ENCODE measurements around the gene GPHN.
"Not testable (repeated sequence)": the region's sequence is repeated elsewhere in the genome, so short reads cannot be mapped to it uniquely, and the experiment has no call there.

The GPHN gene

GRCh38 chr14:66752109-66752508, 244.2 kb downstream of the GPHN start:
- intact Hi-C loops (cut with micrococcal nuclease): no loop called here

GRCh38 chr14:66758031-66758613, 250.2 kb downstream of the GPHN start:
- intact Hi-C loops (cut with micrococcal nuclease): no loop called here
- no peaks in the 10 kb centered on the region for H3K27me3 Mint-ChIP-seq
- no peaks in the 10 kb centered on the region for H3K9me3 Mint-ChIP-seq
- no peak overlapping the region for H3K4me3 Mint-ChIP-seq
- H3K27ac Mint-ChIP-seq: no peak overlapping the region
- H3K4me1 Mint-ChIP-seq (ENCODE audit: low read depth): no peaks in the 10 kb centered on the region
- no peaks in the 10 kb centered on the region for H3K36me3 Mint-ChIP-seq (ENCODE audit: low read depth)

More at GRCh38 chr14:66752109-66752508, 244.2 kb downstream of the GPHN start:
- Mint-ChIP-seq H3K9me3 (no peaks in the 10 kb centered on the region), H3K27ac (no peak overlapping the region), H3K4me1 (ENCODE audit: low read depth) (no peaks in the 10 kb centered on the region), H3K36me3 (ENCODE audit: low read depth) (no peaks in the 10 kb centered on the region), H3K4me3 (no peak overlapping the region), H3K27me3 (no peaks in the 10 kb centered on the region)

GRCh38 chr14:66772146-66772545, 264.2 kb downstream of the GPHN start:
- Mint-ChIP-seq H3K27me3 (no peaks in the 10 kb centered on the region), H3K4me1 (ENCODE audit: low read depth) (no peaks in the 10 kb centered on the region), H3K4me3 (no peak overlapping the region), H3K9me3 (peaks cover 17% of the 10 kb centered on the region), H3K27ac (no peak overlapping the region), H3K36me3 (ENCODE audit: low read depth) (peaks cover 5% of the 10 kb centered on the region)
- intact Hi-C loops (cut with micrococcal nuclease): no loop called here

- H3K9me3 Mint-ChIP-seq: peaks cover 14% of the 10 kb centered on the region
- no peak overlapping the region for H3K27ac Mint-ChIP-seq
- no peaks in the 10 kb centered on the region for H3K4me1 Mint-ChIP-seq (ENCODE audit: low read depth)
- no peak overlapping the region for H3K4me3 Mint-ChIP-seq
- H3K27me3 Mint-ChIP-seq: no peaks in the 10 kb centered on the region
- intact Hi-C loops (cut with micrococcal nuclease): no loop called here
- H3K36me3 Mint-ChIP-seq (ENCODE audit: low read depth): no peaks in the 10 kb centered on the region
These were observed 274.9 kb downstream of the GPHN start for GRCh38 chr14:66782853-66783252.

DNA sequence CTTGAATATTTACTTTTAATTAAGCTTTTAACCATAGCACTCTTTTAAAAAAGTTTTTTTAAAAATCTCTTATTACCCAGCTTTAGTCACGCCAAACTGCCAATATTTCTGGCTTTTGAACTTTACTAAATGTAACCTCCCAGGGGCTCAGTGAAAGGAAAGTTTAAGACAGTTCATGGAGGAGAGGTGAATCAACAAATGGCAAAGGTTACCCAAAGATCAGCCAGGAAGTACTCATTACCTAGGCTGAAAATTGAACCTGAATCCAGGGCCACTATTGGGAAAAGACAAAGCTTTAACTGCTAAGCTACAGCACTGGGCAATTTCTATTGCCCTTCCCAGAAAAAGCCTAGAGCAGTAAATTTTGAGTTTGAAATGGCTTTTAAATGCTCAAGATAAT, 282.2 kb downstream of the GPHN start:
- H3K27ac Mint-ChIP-seq: no peak overlapping the region
- H3K4me1 Mint-ChIP-seq (ENCODE audit: low read depth): no peaks in the 10 kb centered on the region
- no peaks in the 10 kb centered on the region for H3K27me3 Mint-ChIP-seq
- no peaks in the 10 kb centered on the region for H3K36me3 Mint-ChIP-seq (ENCODE audit: low read depth)
- no peak overlapping the region for H3K4me3 Mint-ChIP-seq
- peaks cover 47% of the 10 kb centered on the region for H3K9me3 Mint-ChIP-seq
- intact Hi-C loops (cut with micrococcal nuclease): no loop called here

DNA sequence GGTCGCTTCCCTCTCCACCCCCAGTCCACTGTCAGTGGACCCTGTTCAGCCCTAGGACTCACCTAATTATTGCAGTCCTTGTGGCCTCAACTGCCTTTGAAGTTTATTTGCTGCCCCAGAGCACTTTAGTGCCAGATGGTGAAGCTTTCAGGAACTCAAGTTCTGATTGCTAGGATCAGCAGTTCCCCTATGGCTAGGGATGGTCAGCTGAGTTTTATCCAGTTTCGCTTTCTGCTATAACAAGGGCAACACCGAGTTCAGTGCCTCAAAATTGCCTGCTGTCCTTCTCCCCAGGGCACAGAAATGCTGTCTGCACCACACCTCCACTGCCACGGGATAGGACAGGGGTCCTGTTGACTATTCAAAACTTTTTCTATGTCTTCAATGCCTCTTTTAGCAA, 295.0 kb downstream of the GPHN start:
- H3K9me3 Mint-ChIP-seq: peaks cover 76% of the 10 kb centered on the region
- H3K27ac Mint-ChIP-seq: no peak overlapping the region
- H3K36me3 Mint-ChIP-seq (ENCODE audit: low read depth): no peaks in the 10 kb centered on the region
- no peaks in the 10 kb centered on the region for H3K27me3 Mint-ChIP-seq
- H3K4me1 Mint-ChIP-seq (ENCODE audit: low read depth): no peaks in the 10 kb centered on the region
- intact Hi-C loops (cut with micrococcal nuclease): no loop called here
- H3K4me3 Mint-ChIP-seq: no peak overlapping the region

DNA sequence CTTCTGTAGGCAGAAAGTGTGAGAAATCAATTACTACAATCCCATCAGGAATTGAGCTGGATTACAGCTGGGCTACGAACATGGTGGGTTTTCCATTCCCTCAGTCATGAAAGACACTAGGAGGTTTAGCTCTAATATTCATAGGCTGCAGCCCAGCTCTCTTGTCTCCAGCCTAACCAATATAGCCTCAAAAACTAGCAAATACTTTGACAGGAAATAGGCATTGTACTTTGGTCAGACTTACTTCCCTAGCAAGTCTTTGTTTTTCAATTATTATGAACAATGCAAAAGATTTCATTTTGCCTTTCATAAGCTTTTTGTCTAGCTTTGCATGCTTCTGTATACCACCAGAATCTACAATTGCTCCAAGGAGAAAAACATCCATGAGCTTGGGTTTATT, 296.2 kb downstream of the GPHN start:
- no peak overlapping the region for H3K4me3 Mint-ChIP-seq
- no peaks in the 10 kb centered on the region for H3K36me3 Mint-ChIP-seq (ENCODE audit: low read depth)
- no peaks in the 10 kb centered on the region for H3K27me3 Mint-ChIP-seq
- H3K27ac Mint-ChIP-seq: no peak overlapping the region
- H3K4me1 Mint-ChIP-seq (ENCODE audit: low read depth): no peaks in the 10 kb centered on the region
- peaks cover 75% of the 10 kb centered on the region for H3K9me3 Mint-ChIP-seq
- intact Hi-C loops (cut with micrococcal nuclease): no loop called here

GRCh38 chr14:66813636-66814035, 305.7 kb downstream of the GPHN start:
- peaks cover 41% of the 10 kb centered on the region for H3K9me3 Mint-ChIP-seq
- no peaks in the 10 kb centered on the region for H3K27me3 Mint-ChIP-seq
- intact Hi-C loops (cut with micrococcal nuclease): no loop called here
- H3K27ac Mint-ChIP-seq: no peak overlapping the region
- H3K4me1 Mint-ChIP-seq (ENCODE audit: low read depth): no peaks in the 10 kb centered on the region
- no peak overlapping the region for H3K4me3 Mint-ChIP-seq
- H3K36me3 Mint-ChIP-seq (ENCODE audit: low read depth): peaks cover 18% of the 10 kb centered on the region

DNA sequence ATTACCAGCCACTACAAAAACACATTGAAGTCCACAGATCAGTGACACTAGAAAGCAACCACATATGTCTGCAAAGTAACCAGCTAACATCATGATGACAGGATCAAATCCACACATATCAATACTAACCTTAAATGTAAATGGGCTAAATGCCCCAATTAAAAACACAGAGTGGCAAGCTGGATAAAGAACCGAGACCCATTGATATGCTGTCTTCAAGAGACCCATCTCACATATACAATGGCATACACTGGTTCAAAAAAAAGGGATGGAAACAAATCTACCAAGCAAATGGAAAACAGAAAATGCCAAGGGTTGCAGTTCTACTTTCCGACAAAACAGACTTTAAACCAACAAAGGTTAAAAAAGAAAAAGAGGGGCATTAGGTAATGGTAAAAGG, 307.7 kb downstream of the GPHN start:
- Mint-ChIP-seq H3K4me1 (ENCODE audit: low read depth) (no peaks in the 10 kb centered on the region), H3K27me3 (no peaks in the 10 kb centered on the region), H3K9me3 (peaks cover 48% of the 10 kb centered on the region), H3K36me3 (ENCODE audit: low read depth) (peaks cover 18% of the 10 kb centered on the region), H3K4me3 (no peak overlapping the region), H3K27ac (no peak overlapping the region)
- intact Hi-C loops (cut with micrococcal nuclease): no loop called here

DNA sequence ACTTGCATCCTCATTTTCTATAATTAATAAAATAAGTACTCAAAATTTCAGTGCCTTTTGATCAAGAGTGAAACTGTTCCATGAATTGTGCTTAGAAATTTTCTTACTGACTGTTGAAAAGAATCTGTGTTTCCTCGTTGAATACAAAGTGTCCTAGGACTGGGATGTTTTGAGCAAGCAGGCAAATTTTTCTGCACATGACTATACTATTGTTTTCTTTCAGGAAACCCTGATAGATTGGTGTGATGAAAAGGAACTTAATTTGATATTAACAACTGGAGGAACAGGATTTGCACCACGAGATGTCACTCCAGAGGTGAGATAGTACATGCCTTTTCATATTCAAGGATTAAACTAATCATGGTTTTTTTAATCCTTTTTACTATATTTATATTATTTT, 316.3 kb downstream of the GPHN start:
- intact Hi-C loops (cut with micrococcal nuclease): no loop called here
- Mint-ChIP-seq H3K4me3 (no peak overlapping the region), H3K4me1 (ENCODE audit: low read depth) (no peaks in the 10 kb centered on the region), H3K27ac (no peak overlapping the region), H3K27me3 (no peaks in the 10 kb centered on the region), H3K9me3 (peaks cover 2% of the 10 kb centered on the region), H3K36me3 (ENCODE audit: low read depth) (no peaks in the 10 kb centered on the region)

DNA sequence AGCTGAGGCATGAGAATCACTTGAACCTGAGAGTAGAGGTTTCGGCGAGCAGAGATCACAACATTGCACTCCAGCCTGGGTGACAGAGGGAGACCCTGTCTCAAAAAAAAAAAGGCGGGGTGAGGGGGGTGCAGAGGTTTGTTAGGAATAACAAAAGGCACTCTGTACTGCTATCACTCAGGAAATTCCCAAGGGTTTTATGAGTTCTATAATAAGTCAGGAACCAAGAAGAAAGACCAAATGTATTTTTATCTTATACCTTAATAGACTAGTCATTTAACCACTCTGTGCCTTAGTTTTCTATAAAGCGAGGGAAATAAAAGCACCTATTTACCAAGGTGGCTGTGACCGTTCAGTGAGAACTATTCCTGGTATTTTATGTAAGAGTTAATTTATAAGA, 319.2 kb downstream of the GPHN start:
- no peaks in the 10 kb centered on the region for H3K27me3 Mint-ChIP-seq
- no peaks in the 10 kb centered on the region for H3K9me3 Mint-ChIP-seq
- no peaks in the 10 kb centered on the region for H3K36me3 Mint-ChIP-seq (ENCODE audit: low read depth)
- intact Hi-C loops (cut with micrococcal nuclease): no loop called here
- no peak overlapping the region for H3K27ac Mint-ChIP-seq
- H3K4me3 Mint-ChIP-seq: no peak overlapping the region
- no peaks in the 10 kb centered on the region for H3K4me1 Mint-ChIP-seq (ENCODE audit: low read depth)

GRCh38 chr14:66831173-66831572, 323.2 kb downstream of the GPHN start:
- Mint-ChIP-seq H3K27me3 (no peaks in the 10 kb centered on the region), H3K9me3 (peaks cover 10% of the 10 kb centered on the region), H3K27ac (no peak overlapping the region), H3K36me3 (ENCODE audit: low read depth) (no peaks in the 10 kb centered on the region), H3K4me3 (no peak overlapping the region), H3K4me1 (ENCODE audit: low read depth) (no peaks in the 10 kb centered on the region)
- intact Hi-C loops (cut with micrococcal nuclease): no loop called here

GRCh38 chr14:66833816-66834215, 325.9 kb downstream of the GPHN start:
- H3K4me3 Mint-ChIP-seq: no peak overlapping the region
- intact Hi-C loops (cut with micrococcal nuclease): no loop called here
- peaks cover 10% of the 10 kb centered on the region for H3K9me3 Mint-ChIP-seq
- H3K27ac Mint-ChIP-seq: no peak overlapping the region
- H3K4me1 Mint-ChIP-seq (ENCODE audit: low read depth): no peaks in the 10 kb centered on the region
- no peaks in the 10 kb centered on the region for H3K27me3 Mint-ChIP-seq
- no peaks in the 10 kb centered on the region for H3K36me3 Mint-ChIP-seq (ENCODE audit: low read depth)

DNA sequence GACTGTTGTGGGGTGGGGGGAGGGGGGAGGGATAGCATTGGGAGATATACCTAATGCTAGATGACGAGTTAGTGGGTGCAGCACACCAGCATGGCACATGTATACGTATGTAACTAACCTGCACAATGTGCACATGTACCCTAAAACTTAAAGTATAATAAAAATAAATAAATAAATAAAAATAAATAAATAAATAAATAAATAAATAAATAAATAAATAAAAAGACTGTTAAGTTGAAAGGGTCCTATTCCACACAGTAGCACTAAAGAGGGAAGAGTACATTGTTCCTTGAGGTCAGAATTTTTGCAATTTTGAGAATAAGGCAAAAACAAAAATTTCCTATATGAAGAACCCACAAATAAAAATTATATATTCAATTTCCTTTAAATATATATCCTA, 329.5 kb downstream of the GPHN start:
- H3K27me3 Mint-ChIP-seq; H3K36me3 Mint-ChIP-seq (ENCODE audit: low read depth); H3K4me3 Mint-ChIP-seq; H3K9me3 Mint-ChIP-seq; intact Hi-C loops (cut with micrococcal nuclease); H3K4me1 Mint-ChIP-seq (ENCODE audit: low read depth); H3K27ac Mint-ChIP-seq: not testable (repeated sequence)

DNA sequence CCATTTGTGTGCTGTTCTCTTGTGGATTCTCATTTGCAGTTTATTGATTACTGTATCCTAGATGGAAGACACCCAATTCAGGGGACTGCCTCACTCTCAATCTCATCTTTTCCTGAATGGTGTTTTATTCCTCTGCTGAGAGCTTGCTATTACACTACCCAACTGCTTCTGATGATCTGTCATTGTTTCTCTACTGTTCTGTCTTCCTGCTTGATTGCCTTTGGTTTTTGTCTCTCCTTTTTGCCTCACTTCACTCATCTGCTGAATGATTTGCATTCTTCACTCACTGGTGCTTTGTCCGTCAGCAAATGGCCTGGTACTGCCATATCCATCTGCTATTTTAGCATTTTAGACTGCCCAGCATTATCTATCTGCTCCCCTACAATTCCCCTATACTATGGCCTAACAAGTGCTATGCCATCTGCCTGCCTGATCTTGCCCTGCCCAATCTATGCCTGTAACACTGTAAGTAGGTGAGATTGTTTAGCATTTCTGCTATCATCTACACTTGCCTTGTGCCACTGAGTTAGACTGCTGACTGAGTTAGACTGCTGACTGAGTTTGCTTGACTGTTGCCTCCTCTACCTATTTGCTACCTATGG, 335.1 kb downstream of the GPHN start:
- H3K36me3 Mint-ChIP-seq (ENCODE audit: low read depth): no peaks in the 10 kb centered on the region
- H3K27ac Mint-ChIP-seq: no peak overlapping the region
- intact Hi-C loops (cut with micrococcal nuclease): no loop called here
- no peaks in the 10 kb centered on the region for H3K9me3 Mint-ChIP-seq
- H3K4me1 Mint-ChIP-seq (ENCODE audit: low read depth): no peaks in the 10 kb centered on the region
- no peak overlapping the region for H3K4me3 Mint-ChIP-seq
- H3K27me3 Mint-ChIP-seq: no peaks in the 10 kb centered on the region

Data from dendritic cell treated with granulocyte-macrophage colony-stimulating factor and Interleukin-4, amounts not matched to agents 40 ng/mL and 50 ng/mL, for 4 days (primary cell).